ENCODE results near the gene SAMD9.
"Not testable (repeated sequence)": the region's sequence is repeated elsewhere in the genome, so short reads cannot be mapped to it uniquely, and the experiment has no call there.

The SAMD9 gene

GRCh38 chr7:93119191-93119905, 1.6 kb upstream of the SAMD9 start:
- DNase-seq = peak; percentile 53

GRCh38 chr7:93117327-93117726, 452 bp downstream of the SAMD9 start:
- DNase-seq = peak; percentile 66

GRCh38 chr7:93115796-93116195, 2.0 kb downstream of the SAMD9 start:
- no peak for DNase-seq

GRCh38 chr7:93108003-93108402, 9.8 kb downstream of the SAMD9 start:
- no peak for DNase-seq

- no peak for DNase-seq
Measured at GRCh38 chr7:93097388-93097787, 20.4 kb downstream of the SAMD9 start.

- DNase-seq = peak; percentile 44
Measured at GRCh38 chr7:93092757-93093370, 24.9 kb downstream of the SAMD9 start.

- DNase-seq = not testable (repeated sequence)
Measured at GRCh38 chr7:93073357-93073756, 44.4 kb downstream of the SAMD9 start.

GRCh38 chr7:93062599-93062998, 55.2 kb downstream of the SAMD9 start:
- DNase-seq = no peak

GRCh38 chr7:93060865-93061264, 56.9 kb downstream of the SAMD9 start:
- no peak for DNase-seq

GRCh38 chr7:93060025-93060424, 57.8 kb downstream of the SAMD9 start:
- DNase-seq = no peak

- not testable (repeated sequence) for DNase-seq
Measured at GRCh38 chr7:93056621-93057020, 61.2 kb downstream of the SAMD9 start.

- peak; percentile 67 for DNase-seq
Measured at GRCh38 chr7:93055543-93056107, 62.2 kb downstream of the SAMD9 start.

- DNase-seq = no peak
Measured at GRCh38 chr7:93054975-93055374, 62.8 kb downstream of the SAMD9 start.

- DNase-seq = peak; percentile 9
Measured at GRCh38 chr7:93053949-93054943, 63.5 kb downstream of the SAMD9 start.

- no peak for DNase-seq
Measured at GRCh38 chr7:93053209-93053948, 64.4 kb downstream of the SAMD9 start.

GRCh38 chr7:93051660-93052059, 66.1 kb downstream of the SAMD9 start:
- peak; percentile 28 for DNase-seq
